DMS114 treated with DMSO at 0.1 percent for 48 hours (cell line): ENCODE measurements around the gene DYRK2.

Source experiments
- DNase-seq: peaks from one replicate; lab custom pipeline; 2025; ENCODE audit not compliant: unreplicated experiment; lab: John Stamatoyannopoulos, UW

DYRK2 gene

DNA sequence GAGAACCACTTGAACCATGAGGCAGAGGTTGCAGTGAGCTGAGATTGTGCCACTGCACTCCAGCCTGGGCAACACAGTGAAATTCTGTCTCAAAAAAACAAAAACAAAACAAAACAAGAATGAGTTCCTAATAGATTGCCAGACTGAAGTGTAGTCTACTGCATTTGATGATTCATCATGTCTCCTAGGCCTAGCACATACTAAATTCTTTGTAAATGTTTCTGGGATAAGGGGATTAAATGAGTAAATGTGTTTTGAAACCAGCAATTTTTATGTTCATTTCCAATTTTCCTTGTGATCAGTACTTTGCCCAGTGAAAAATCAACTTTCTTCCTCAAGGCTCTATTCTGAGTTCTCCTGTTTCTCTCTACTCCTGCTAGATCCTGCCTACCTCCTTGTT is 2.9 kb upstream of the DYRK2 start:
- DNase-seq, result no peak

DNA sequence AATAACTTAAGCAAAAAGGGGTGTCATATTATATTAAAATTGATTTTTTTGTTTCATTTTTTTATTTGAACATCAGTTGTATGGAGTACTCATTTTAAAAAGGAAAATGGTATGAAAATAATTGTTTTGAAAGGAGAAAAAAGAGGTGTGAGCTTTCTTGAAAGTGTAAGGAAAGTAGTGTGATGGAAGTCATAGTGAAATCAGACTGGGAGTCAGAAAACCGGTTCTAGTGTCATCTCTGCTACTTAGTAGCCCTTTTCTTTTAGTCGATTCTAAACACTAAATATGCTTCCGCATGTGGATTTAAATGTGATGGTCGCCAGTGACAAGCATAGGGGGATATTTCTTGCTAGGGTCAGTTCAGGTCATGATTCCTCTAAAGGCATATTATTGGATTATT is 1.8 kb upstream of the DYRK2 start:
- no peak for DNase-seq

DNA sequence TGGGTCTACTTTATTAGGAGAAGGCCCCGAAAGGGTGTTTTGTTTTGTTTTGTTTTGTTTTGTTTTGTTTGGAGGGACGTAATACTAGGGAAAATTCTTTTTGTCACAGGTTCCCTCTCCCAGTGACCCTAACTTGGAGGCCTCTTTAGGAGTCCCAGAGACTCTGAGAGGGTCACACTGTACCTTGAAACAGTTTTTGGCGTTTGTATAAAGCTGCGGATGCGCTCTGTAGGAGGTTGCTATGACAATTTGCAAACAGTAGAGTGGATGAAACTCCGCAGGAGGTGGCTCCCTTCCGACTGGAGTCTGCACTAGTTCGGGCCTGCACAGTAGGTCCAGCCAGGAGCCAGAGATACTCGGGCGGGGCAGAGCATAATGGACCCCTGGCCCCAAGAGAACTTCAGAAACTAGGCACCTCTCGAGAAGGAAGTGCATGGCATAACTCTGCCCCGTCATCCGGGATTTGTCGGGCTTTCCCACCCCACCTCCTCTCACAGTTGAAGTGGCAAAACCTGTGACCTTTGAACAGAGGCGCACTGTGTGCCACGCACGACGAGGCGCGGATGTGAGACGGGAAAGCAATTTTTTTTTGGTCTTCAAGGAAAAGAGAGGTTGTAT is 1.3 kb upstream of the DYRK2 start:
- peak; percentile 8 for DNase-seq

DNA sequence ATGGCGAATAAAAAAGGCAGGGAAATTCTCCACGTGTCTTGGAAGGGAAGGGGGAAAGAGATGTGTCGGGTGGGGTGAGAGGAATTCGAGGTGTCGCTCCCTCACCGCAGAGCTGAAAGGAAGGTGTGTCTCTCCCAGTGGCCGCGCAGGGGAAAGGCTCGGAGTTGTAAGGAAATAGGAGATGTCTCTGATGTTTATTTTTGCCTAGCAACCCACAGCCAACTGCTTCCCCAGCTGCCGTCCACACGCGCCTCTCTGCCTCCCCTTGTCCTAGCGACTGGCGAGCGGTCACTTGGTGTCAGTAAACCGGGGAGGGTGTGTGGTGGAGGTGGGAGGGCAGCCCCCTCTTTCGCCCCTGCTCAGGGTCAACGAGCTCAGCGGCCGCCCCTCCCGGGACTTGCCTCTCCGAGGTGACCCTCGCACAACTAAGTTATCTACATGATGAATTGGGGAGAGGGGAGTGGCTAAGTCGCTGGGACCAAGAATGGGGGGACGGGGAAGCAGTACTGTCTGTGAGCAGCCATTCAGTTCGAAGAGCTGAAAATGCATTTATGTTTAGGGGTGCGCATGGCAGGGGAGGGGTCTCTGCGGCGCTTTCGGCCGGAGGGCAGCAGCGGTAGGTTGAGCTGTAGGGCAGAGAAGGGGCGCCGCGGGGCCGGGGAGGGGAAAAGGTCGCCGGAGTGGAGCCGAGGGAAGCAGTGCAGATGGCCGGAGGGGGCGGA is 585 bp upstream of the DYRK2 start:
- DNase-seq, result peak; percentile 68

DNA sequence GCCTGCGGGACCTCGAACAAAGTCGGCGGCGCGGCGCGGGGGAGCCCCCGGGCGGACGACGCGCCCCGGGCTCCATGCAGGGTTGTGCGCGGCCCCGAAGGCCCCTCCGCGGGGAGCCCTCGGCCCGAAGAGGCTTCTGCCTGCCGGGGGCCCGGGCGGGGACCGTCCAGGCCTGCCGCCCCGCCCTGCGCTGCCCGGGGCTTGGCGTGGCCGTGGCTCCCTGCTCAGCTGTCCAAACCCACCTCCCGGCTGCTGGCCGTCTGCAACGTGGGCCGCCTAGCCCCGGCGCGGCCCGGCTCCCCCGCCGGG is 670 bp downstream of the DYRK2 start:
- no peak for DNase-seq

DNA sequence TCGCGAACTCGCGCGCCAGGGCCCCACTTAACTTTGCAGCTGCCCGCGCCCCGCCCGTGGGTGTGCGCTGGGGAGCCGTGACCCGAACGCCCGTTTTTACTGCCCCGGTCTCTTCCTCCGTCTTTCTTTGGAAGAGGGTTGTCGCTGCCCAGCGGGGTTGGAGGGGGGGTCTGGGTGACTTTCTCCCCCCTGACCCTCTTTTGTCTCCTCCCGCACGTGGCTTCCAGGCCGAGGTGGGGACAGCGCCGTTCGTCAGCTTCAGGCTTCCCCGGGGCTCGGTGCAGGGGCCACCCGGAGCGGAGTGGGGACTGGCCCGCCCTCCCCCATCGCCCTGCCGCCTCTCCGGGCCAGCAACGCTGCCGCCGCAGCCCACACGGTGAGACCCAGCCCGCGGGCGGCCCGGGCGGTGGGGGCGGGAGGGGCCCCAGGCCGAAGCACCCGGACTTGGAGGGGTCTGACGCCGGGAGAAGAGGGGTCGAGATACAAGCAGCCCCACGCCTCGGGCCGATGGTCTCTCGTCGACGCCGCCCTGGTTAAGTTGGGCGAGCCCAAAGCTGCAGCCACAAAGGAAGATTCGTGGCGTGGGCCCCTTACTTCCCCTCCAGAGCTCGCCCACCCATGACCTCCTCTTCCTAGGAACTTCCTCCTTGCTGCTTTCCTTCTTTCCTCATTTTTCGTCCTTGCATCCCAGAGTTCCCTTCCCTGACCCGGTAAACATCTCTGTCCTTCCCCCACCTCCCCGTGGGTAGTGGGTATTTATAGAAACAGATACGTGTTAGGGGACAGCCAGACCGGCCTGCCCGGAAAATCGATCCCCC is 1.2 kb downstream of the DYRK2 start:
- no peak for DNase-seq

DNA sequence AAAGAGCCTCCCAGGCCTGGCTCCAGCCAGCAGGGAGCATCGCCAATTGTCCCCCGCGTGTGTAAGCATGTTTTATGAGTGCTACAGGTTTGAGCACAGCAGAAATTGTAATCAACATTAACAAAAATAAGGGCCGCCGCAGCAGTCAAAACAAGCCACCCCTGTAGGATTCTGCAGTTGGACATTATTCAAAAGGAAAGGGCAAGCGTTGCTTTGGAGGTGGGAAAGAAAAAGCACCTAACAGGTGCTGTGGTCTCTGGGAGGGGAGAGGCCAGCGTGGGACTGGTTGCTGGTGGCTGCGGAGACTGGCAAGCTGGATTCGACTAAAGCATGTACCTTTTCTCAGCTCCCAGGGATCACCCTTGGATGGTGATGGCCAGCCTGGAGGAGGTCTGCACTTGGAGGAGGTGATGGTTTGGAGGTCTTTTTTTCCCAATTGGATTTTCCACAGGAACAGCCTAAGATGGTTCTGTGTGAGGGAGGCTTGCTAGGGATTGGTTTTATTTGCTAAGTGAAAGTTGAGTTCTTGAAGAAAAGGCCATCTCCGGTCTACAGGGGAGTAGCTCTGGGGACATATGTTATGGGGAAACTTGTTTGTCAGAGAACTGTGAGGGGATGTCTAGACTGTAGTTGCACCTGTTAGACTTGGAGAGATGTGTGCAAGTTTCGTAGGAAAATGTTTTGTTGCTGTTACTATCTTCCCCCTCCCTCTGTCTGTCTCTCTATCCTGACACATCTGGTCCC is 2.0 kb downstream of the DYRK2 start:
- DNase-seq, result no peak

DNA sequence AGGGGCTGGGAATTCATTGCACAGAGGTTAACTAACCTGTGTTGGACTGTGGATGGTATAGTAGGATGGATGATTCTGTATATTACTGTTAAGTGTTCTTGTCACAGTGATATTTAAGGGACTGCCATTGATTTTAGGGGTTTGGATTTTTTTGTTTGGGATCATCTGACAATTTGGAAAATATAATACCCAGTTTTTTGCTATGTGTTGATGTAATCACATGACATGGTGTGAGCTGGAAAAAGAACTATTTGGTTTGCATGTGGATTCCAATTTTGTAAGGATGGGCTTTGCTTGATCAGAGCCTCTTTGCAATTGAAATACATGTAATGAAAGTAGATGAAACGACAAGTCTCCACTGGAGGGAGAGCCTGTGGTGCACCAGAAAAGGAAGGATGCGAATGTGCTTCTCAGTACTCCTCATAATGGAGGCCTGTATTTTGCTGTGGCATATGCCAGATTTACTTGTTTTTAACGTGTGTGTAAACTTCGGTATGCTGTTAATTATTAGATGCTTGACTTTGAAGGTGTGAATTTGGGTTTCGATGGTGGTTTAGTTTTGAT is 2.7 kb downstream of the DYRK2 start:
- DNase-seq, result peak; percentile 18

DNA sequence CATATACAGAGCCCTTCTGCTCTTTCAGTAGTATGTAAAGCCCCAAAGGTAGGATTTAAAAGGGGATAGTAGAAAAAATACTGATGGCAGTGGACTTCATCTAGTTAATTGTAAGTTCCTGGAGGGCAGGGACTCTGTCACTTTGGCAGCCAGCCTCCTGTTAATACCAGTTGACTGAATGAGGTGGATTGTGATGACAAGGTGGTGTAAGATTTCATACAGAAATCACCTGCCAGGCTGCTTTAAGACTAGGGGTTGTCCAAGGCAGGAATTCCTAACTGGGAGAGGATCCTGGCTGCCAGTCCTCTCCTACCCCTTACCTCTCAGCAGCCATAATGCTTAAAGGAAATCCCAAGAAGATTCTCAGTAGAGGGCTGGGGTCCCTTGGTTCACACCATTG is 7.3 kb downstream of the DYRK2 start:
- no peak for DNase-seq

DNA sequence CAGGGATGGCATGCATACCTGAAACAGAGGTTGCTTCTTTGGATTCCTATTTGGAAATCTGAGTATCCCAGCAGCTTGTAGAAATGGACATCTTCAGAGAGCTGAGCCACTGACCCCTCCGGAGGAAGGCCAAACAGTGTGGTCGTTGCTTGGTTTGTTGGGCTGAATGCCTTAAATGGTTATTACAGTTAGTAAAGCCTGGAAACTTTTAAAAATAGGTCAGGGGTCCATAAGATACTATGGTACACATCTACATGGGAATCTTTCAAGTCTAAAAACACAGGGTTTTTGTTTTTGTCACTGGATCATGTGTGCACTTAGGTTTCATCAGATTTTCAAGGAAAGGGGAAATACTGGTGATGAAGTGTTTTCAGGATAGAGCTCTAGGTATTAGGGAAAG is 7.7 kb downstream of the DYRK2 start:
- DNase-seq, result no peak

DNA sequence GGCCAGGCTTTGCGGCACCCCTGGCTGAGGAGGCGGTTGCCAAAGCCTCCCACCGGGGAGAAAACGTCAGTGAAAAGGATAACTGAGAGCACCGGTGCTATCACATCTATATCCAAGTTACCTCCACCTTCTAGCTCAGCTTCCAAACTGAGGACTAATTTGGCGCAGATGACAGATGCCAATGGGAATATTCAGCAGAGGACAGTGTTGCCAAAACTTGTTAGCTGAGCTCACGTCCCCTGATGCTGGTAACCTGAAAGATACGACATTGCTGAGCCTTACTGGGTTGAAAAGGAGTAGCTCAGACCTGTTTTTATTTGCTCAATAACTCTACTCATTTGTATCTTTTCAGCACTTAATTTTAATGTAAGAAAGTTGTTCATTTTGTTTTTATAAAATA is 9.9 kb downstream of the DYRK2 start:
- DNase-seq, result no peak

DNA sequence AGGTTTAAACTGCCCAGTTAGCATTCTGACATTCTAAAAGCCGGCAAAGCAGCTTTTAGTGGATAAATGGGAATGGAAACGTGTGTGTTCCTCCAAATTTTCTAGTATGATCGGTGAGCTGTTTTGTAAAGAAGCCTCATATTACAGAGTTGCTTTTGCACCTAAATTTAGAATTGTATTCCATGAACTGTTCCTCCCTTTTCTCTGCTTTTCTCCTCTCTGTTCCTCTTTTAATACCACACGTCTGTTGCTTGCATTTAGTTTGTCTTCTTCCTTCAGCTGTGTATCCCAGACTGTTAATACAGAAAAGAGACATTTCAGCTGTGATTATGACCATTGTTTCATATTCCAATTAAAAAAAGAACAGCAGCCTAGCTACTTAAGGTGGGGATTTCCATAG is 10.7 kb downstream of the DYRK2 start:
- DNase-seq, result no peak

DNA sequence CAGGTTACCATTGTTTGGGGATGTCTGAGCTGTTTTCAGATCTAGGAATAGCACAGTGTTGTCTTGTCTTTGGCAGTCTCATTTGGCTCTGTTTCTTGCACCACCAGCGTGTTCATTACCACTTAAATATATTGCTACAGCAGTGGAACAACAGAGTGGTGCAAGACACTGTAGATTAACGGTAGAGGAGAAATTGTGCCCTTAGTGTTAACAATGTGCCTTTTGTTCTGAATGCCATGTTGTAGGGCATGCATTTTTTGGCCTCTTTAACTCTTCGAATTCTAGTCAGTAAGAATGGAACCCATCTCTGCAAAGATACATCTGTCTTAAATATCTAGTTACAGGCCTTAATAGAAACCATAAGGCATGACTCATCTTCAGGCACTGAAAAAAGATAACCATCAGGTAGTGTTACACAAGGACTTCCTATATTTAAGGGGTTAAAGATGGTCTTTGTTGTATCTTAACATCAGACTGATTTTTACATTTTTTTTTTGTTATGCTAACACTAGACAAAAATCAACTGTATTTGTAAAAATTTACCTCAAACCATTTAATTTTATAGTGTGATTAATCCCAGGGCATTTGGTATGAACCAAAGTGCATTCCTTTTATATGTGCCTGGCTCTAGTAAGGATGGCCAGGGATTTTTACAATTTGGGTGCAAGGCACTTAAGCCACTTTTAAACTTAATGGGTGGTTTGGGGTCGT is 12.9 kb downstream of the DYRK2 start:
- DNase-seq, result no peak

DNA sequence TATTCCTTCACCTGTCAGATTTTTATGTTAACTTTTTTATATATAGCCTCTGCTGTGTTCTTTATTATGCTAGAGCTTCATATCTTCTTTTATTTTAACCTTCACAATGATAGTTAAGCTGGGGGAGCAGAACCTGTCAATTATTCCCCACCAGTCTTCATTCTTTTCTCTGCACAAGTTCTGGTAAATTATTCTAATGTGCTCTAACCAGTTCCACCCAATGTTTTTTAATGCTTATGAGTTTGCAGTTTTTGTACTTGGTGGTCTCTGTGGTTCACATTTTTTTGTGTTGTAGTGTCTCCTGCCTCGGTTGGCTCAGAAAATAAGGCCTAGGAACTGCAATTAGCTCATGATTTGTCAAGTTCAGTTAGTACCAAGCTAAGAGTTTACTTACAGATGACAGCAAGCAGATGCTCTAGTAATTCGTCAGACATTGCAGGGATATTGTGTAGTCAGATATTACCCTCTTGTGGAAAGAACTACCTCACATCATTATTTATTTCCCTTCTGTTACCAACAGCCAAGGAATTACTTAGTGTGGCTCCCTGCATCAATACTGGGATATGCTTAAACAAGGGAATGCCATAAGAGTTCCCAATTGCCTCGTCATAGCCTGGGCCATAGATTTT is 14.5 kb downstream of the DYRK2 start:
- DNase-seq, result no peak

DNA sequence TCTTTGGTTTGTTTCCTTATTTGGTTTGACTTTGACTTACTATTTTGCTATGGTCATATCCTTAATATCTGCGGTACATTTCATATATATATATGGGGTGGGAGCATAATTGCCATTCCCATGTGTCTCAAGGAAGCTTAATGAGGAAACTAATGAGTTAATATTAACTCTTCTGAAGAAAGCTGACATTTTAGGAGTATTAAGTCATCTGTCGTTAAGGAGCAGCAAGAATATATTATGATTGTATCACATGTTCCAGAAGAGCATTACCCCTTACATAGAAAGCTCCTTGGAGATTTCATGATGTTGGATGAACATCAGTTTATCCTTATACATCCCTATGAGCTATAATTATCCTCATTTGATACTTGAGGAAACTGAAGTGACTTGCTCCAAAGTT is 15.6 kb downstream of the DYRK2 start:
- DNase-seq, result no peak

DNA sequence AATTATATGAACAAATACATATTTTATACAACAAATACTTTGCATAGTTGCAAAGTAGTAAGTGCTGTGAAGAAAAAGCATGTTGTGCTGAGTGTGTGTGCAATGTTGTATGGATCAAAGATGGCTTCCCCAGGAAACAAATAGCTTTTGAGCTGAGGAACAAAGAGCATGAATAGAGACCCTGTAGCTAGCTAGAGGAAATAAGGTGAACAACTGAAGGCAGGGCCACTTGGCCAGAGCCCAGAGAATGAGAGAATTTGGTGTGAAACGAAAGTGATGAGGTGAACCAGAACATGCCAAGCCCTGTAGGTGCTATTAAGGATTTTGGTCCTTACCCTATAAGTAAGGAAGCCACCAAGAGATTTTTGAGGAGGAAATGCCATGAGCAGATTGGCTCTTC is 17.1 kb downstream of the DYRK2 start:
- DNase-seq, result no peak

DNA sequence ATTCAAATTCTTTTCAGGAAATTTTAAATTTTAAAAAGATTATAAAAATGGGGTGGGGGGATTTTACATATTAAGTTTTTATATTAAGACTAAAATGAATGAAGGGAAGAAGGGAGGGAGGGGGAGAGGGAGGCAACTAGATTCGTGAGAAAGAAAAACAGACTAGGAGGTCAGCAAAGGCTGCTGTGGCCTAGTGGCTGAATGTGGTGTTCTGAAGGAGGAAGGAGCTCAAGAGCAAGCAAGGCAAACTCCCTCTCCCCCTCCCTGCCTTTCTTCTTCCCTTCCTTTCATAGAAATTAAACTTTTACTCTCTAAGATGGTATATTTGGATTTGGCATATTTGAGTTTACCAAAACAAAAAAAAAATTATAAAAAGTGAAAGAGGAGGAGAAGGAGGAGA is 18.1 kb downstream of the DYRK2 start:
- DNase-seq, result no peak

DNA sequence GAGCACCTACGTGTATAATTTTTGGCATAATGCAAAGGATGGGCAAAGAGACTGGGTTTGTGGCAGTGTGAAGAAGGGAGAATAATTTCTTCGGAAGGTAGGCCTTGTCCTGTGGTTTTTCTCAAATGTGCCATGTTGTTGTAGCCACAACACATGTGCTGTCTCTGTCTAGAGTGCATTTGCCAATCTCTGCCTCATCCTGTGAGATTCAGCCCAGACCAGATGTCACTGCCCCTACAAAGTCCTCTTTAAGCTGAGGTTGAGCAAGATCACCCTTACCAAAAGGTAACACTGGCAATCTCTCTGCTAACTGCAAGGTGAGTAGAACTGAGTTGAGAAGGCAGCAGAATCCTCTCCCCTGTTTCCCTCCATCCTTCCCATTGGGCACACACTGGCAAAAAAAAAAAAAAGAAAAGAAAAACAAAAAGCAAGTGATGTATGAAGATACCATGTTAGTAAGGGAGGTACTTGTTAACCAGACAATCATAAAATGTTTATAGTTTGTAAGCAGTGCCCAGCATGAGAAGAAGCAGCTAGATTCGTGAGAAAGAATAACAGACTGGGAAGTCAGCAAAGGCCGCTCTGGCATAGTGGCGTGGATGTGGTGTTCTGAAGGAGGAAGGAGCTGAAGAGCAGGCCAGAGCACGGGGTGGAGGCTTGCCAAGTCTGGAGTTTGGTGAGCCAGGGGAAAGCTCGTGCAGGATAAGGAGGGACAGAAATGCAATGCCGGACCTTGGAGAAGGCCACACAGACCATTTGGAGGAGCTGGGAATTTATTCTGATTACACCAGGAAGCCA is 18.9 kb downstream of the DYRK2 start:
- DNase-seq, result no peak

DNA sequence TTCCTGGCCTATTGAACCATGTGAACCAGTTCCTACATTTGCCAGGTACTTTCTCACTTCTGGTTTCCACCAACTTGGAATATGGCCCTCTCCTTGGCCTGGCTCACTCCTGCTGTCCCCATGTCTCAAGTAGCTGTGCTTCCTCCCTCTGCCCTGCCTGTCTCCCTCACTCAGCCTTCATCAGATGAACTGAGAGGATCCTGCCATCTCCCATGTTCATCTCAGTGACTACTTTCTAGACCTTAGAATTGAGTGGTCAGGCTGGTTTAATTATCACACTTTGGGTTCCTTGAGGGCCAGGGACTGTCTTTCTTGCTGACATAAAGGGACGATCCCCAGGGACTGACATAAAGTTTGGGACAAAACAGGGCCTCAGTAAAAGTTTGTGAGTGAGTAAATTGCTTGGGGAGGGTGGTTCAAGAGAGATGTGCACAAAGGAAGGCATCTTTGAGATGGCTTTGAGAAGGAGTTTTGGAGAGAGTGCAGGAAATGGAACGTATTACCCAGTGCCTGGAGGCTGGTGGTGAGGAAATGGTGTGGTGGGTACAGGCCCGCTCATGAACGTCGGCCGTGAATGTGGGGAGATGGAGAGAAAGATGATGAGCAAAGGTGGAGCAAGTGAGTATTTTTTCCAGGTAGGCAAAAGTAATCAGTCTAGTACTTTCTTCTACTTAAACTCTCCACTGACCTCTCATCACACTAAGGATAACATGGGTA is 20.8 kb downstream of the DYRK2 start:
- DNase-seq, result no peak
